GM10266 (cell line): ENCODE results near the gene CDC14A.

Experiments used
- DNase-seq: peaks from one replicate; pipeline ENCODE4 v3.0.0; 2012; ENCODE audit errors: extremely low spot score
- TF ChIP-seq, protein P1 (sequence below): IDR thresholded peaks from 2 replicates; pipeline ENCODE4 v1.5.1; 2012; ENCODE audit warnings: mild to moderate bottlenecking, low read depth; ENCODE audit not compliant: control insufficient read depth, insufficient read depth; ENCODE audit errors: missing control alignments

Gene CDC14A

DNA sequence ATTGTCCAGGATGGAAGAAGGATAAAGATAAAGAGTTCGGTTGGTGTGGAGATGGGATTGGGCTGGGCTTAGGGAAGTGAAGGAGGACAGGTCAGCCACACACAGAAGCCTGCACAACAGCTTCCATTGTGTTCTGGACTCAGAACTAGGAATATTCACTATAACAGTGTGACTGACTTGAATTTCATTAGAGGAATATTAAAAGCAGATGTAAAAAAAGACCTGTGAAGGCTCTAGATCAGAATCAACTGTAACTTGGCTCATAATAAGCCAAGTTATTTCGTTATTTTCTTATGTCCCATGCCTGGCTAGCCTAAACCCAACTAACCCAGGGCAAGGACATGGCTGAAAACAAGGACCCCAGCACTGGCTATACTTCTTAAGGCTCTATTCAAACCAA is 129.0 kb downstream of the CDC14A start:
- DNase-seq, result no peak
- TF ChIP-seq, protein P1, sequence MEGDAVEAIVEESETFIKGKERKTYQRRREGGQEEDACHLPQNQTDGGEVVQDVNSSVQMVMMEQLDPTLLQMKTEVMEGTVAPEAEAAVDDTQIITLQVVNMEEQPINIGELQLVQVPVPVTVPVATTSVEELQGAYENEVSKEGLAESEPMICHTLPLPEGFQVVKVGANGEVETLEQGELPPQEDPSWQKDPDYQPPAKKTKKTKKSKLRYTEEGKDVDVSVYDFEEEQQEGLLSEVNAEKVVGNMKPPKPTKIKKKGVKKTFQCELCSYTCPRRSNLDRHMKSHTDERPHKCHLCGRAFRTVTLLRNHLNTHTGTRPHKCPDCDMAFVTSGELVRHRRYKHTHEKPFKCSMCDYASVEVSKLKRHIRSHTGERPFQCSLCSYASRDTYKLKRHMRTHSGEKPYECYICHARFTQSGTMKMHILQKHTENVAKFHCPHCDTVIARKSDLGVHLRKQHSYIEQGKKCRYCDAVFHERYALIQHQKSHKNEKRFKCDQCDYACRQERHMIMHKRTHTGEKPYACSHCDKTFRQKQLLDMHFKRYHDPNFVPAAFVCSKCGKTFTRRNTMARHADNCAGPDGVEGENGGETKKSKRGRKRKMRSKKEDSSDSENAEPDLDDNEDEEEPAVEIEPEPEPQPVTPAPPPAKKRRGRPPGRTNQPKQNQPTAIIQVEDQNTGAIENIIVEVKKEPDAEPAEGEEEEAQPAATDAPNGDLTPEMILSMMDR, result no peak

DNA sequence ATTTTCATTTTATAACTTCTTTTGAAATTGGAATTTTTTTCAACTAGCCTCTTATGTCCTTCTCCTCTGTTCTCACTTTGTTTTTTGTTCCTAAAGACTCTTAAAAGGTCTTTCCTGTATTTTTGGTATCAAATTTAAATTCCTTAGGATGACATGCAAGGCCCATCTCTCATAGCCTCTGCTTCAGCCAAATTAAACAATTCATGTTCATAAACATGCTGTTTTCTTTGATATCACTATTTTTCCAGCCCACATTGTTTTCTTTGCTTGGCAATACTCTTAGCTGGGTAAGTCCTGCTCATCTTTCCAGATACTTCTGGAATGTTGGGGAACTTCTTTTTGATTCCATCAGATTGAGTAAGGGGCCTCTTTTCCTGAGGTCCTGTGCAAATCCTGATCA is 129.9 kb downstream of the CDC14A start:
- TF ChIP-seq, protein P1, result no peak
- DNase-seq, result no peak

DNA sequence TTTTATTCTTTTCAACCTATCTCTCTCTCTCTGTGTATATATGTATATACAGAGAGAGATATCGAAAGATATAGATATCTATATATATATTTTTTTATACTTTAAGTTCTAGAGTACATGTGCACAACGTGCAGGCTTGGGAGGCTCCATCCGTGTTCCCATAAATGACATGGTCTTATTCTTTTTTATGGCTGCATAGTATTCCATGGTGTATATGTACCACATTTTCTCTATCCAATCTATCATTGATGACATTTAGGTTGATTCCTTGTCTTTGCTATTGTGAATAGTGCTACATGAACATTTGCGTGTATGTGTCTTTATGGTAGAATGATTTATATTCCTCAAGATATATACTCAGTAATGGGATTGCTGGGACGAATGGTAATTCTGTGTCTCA is 130.4 kb downstream of the CDC14A start:
- TF ChIP-seq, protein P1, result no peak

DNA sequence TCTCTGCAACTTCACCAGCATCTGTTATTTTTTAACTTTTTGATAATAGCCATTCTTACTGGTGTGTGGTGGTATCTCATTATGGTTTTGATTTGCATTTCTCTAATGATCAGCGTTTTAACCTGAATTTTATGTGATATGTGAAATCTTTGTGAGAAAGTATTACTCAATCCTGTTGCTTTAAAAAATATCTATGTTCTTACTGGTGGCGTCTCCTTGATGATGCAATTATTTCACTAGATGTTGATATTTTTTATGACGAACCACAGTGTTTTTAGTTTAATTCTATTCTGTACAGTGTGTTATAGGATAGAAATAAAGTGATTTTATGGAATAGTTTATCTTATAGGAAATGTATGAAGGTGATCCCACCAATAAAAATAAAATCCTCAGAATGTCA is 130.9 kb downstream of the CDC14A start:
- TF ChIP-seq, protein P1, result no peak
- DNase-seq, result no peak

More for the DNA sequence above, 130.4 kb downstream of the CDC14A start:
- DNase-seq, result no peak

DNA sequence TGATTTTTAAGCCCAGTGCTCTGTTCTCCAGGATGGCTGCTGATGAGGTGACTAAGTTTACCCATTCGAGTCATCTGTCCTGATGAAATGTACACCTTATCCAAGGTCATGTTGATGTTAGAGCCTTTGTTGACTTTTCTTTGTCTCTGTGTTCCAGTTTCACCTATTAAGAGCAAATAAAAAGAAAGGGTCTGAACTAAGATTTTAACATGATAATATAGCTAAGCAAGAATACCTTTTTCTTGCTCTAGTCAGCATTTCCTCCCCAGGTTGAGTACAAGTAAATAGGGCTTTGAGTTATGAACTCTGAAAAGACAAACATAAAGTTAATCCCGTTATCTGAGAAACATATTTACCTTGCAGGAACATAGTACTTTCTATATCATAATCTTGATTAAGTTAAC is 133.6 kb downstream of the CDC14A start:
- no peak for DNase-seq
- TF ChIP-seq, protein P1, result no peak

DNA sequence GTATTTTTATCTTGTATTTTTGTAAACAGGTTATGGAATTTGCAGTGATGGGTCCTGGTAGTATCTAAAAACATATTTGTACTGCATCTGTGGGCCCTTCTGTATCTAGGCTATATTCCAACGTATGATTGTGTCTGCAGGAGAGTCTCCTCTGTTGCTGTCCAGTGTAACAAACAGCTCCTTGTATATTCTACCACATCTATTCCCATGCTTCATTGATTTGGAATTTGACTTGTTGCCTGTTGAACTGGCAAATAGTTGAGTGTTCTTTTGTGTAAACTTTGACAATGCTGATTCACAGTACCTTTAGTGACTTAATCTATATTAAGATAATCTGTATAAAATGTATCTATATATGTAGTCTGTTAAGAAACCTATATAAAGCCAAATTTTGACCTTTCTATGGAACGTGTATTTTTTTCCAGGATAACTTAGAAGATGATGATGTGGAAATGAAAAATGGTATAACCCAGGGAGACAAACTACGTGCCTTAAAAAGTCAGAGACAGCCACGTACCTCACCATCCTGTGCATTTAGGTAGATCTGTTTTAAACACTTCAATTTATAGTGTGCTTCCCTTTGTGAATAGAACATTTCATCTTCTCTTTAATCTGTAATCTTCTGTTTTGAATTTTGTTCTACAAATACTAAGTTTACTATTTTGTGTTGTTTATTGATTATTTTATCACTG is 142.2 kb downstream of the CDC14A start:
- DNase-seq, result no peak
- TF ChIP-seq, protein P1, result no peak

DNA sequence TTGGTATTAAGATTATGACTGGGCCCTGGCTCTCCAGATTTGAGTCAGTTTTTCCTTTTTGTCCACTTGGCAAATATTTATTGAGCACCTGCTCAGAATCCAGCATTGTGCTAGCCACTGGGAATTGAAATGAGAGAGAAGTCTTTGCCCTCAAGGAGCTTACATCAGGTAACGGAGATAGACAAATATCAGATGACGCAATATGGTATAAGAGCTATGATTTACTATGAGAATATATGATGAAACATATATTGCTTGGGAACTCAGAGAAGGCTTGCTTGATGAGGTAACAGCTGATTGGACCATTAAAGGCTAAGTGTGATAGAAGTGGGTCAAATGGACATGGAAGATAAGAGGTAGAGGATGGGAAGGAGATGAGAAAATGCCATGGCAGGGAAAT is 144.6 kb downstream of the CDC14A start:
- DNase-seq, result no peak
- TF ChIP-seq, protein P1, result no peak
